HG03378 (cell line): ENCODE measurements around the gene PTPN3.

Source experiments
- ATAC-seq: cut with Tn5 transposase; IDR thresholded peaks from one replicate; pipeline ENCODE4 v1.9.1; 2021; ENCODE audit warnings: mild to moderate bottlenecking, moderate library complexity; ENCODE audit not compliant: unreplicated experiment

Gene PTPN3

GRCh38 chr9:109478051-109478563, 20.0 kb downstream of the PTPN3 start:
- no peak for ATAC-seq

DNA sequence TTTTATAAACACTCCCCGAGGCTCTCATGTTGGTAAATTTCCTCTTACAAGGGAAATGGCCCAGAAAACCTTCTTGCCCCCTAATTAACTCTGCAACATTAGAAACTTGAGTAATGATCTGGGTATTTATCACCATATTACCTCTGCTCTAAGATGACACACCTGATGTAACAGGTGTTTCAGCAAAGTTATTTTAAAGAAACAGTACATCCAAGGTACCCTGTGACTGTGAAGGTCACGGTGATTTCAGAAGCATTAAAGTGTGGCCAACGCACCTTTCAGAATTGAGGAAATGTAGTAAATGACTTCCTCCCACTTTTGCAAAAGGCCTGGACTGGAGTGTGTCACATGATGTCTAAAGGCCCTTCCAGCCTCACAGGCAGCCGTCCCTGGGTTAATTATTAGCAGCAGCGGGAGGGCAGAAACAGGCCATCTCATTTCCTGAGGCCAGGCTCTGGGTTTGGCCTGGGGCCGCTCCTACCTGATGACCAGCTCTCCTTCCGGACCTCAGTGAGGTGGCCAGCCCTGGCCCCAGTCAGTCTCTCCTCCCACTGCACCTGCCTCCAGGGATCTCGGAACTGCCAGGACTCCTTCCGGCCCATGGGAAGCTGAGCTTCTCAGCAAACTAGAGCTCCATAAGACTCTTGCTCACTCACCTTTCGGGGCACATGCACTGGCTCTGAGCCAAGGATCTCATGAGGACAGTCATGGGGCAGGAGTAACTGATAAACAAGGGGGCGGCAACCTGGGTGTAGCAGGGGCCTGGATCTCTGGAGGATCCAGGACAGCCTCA, 20.7 kb downstream of the PTPN3 start:
- peak; percentile 89 for ATAC-seq

GRCh38 chr9:109476642-109477257, 21.4 kb downstream of the PTPN3 start:
- no peak for ATAC-seq

DNA sequence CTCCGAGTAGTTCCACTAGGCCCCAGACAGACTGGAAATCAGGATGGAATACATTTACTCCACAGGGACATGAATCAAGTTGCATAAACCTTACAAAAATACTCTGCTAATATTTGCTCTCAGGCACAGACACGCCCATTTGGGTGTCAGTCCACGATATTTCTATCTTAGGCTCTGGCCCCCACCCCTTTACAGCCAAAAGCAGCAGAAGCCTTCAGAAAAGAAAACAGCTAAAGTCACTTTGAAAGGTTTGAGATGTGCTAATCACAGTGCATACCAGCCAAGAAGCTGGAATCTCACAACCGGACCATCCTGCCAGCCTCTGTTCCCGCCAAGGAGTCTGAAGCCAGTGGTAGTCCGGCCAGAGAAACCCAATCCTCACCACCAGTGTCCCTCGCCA, 22.6 kb downstream of the PTPN3 start:
- ATAC-seq = no peak

DNA sequence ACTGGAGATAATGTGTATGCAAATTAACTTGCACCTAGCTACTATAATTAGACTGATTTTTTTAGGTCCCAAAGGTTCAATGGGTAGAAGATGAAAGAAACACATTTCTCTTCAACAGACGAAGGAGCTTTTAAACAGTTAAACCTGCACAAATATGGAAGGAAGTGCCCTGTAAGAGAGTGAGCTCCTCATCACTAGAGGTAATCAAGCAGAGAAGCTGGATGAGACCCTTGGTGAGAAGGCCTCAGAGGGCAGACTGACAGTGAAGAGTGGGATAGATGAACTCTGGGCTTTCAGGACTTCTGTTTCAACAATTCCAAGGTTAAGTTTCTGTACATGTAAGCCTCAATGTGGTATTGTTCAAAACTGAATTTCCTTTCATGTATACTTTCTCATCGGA, 23.2 kb downstream of the PTPN3 start:
- no peak for ATAC-seq

GRCh38 chr9:109474170-109474569, 23.9 kb downstream of the PTPN3 start:
- ATAC-seq = no peak

DNA sequence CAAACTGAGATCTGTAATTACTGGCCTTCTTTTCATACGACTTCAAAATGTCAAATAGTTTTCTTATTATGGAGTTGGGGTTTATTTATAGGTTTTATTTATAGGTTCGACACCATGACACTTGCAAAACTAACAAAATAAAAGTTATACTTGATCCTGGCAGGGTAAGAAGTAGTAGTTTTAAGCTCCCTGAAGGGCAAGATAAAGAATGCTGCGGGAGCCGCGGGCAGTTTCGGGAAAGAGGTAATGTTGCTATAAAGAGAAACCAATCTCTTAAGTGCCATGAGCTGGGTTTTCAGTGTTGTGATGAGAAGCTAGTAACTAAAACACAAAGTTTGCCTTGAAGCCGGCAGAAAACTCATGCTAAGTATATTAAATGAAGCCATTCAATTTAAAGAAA, 24.8 kb downstream of the PTPN3 start:
- ATAC-seq = no peak

DNA sequence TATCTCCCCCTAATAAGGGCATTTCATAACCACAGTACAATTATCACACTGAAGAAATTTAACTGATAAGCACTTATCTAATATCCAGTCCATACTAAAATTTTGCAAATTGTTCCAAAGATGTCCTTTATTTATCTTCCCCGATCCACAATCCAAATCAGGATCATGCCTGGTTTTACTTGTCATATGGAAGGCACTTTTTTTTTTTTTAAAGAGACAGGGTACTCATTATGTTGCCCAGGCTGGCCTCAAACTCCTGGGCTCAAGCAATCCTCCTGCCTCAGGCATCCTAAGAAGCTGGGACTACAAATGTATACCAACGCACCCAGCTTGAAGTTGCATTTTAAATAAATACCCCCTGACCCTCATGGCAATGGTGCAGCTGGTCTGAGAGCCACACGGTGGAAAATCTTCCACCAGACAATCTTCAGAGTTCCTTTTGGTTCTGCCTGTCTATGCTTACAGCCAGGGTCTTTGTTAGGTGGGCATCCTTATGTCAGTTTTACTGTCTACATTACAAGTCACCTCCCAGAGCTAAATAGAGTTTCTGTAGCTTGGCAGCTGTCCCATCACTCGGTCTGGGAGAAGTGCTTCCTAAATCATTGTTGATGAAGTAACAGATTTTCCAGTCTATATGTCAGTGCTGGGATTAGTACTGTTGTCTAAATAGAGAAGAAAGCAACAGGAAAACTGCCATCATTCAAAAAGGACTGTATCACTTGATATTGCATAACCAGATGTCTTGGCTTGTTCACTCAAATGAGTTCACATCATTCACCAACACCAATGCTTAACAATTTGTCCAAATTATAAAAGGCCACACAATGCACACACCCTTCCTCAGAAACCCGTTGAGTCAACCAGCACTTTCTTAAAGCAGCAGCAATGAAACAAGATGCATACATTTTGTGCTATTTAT, 26.4 kb downstream of the PTPN3 start:
- ATAC-seq = no peak

DNA sequence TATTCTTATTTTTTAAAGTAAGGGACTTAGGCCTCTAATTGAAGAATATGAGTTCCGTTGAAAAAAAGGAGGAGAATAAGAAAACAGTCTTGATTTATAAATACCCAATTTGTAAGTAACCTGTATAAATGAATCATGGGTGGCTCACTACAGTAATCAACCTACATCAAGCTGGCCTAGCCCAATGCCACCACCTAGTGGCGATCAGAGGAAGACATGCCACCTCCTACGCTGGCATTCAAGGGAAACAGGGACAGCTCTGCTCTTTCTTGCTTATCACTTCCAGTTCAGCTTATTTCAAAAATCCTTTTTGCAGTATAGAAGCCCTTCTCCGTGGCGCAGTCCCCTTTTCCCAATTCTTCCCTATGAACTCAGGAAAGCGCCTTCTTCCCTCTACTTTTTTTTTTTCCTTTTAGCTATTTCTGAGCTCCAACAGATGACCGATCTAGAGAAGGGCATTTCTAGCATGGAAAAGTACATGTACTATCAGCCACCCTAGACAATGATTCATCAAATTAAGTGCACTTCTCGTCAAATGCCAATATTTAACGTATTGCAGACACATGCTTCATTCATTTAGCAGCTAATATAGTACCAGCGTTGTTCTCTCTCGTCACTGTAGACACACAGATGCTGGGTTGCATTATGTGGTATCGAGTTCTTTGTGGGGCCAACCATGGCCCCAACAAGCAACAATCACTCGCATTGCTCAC, 28.3 kb downstream of the PTPN3 start:
- ATAC-seq = peak; percentile 92

DNA sequence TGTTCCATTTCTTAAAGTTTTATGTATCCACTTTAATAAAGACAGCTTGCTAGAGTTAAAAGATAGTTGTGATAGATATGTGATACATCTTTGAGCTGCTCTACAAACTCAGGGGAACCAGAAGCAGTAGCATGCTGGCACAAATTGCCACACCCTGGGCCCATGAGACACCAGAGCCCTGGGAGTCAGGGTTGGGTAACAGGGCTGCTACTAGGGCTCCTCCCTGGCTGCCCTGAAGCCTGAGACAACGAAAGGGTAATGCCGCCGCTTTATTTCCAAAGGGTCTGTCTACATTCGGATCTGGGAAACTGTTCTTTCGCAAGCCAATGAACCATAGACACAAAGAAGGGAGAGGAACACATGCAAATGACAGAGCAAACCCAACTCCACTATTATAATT, 29.2 kb downstream of the PTPN3 start:
- no peak for ATAC-seq

GRCh38 chr9:109467936-109468335, 30.2 kb downstream of the PTPN3 start:
- no peak for ATAC-seq

DNA sequence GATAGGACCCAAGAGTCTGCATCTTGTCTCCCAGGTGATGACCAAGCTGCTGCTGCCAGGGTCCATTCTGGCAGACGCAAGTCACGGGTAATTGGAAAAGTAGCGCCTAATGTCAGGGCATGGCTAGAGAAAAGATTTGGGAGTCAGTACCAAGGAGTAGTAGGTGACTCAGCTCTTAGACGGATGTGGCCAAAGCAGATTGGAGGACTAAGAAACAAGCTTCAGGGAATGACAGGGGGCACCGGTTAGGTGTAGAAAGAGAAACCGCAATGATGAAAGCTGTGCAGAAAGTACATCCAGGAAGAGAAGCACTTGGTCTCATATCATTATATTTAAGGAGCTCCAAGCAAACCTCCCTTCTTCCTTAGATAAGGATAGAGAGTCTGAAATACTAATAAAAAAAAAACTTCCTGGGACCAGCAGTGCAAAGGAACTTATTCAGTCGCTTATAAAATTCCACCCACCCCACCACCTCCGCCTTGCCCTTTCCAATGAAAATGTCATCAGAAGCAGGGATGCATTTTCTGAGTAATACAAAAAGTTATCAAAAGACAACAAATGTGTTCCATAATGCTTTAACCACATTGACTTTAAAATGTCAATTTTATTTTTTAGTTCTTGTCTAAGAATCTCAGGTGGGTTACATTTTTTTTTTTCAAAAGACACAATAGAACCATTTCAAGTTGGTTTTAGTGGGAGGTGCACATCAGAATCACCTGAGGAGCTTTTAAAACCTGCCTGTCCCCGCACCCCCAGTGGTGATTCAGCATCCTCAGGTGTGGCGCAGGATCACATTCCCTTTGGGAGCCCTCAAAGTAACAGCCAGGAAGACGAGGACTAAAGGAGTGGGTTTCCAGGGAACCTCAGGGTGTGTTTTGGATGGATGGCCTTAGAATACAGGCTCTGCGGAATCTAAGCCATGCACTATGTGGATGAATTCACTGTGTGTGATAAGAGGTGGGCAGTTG, 31.2 kb downstream of the PTPN3 start:
- no peak for ATAC-seq

DNA sequence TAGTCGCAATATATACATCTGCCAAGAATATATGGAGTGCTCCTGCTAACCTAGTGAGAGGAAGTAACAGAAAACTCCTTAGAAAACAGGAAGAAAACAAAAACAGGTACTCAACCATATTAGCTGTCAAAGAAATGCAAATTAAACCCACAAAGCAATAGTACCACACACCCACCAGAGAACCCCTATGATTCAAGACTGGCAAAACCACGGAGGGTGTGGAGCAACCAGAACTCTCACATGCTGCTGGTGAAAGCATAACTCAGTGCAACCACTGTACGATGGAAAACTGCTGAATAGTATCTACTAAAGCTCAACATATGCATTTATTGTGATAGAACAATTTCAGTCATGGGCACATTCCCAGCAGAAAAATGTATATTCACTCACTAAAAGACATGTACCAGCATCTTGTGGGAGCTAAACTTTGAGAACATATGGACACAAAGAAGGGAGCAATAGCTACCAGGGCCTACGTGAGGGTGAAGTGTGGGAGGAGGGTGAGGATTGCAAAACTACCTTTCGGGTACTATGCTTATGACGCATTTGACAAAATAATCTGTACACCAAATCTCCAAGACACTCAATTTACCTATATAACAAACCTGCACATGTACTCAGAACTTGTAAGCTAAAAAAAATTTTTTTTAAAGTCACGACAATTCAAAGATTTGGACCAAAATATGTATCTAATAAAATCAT, 34.0 kb downstream of the PTPN3 start:
- no peak for ATAC-seq

GRCh38 chr9:109460576-109460975, 37.5 kb downstream of the PTPN3 start:
- no peak for ATAC-seq

DNA sequence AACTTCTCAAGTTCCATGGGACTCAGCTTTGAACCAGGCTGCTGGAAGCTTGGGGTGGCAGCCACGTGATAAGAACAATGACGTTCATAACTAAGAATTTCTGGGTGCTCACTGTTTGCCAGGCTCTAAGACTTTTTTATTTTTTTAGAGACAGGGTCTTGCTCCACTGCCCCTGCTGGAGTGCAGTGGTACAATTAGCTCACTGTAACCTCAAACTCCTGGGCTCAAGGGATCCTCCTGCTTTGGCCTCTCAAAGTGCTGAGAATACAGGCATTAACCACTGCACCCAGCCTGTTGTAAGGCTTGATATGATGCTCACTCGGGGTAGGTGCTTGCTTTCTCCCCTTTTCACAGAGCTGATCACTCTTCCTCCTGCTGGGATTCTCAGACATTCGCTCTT, 38.7 kb downstream of the PTPN3 start:
- ATAC-seq = no peak

GRCh38 chr9:109458453-109459211, 39.5 kb downstream of the PTPN3 start:
- ATAC-seq = no peak

GRCh38 chr9:109456811-109457210, 41.3 kb downstream of the PTPN3 start:
- no peak for ATAC-seq

GRCh38 chr9:109455861-109456260, 42.2 kb downstream of the PTPN3 start:
- no peak for ATAC-seq
